ENCODE data around the gene ANO4.

ANO4 gene

GRCh38 chr12:100951756-100952155 is 157.2 kb downstream of the ANO4 start:
- no peak for DNase-seq (ENCODE audit: low read depth in 3 of 3)

- DNase-seq (ENCODE audit: low read depth in 3 of 3), result no peak
Measured at GRCh38 chr12:100953217-100953616, 158.6 kb downstream of the ANO4 start.

GRCh38 chr12:100953677-100954076 is 159.1 kb downstream of the ANO4 start:
- DNase-seq (ENCODE audit: low read depth in 3 of 3), result no peak

DNA sequence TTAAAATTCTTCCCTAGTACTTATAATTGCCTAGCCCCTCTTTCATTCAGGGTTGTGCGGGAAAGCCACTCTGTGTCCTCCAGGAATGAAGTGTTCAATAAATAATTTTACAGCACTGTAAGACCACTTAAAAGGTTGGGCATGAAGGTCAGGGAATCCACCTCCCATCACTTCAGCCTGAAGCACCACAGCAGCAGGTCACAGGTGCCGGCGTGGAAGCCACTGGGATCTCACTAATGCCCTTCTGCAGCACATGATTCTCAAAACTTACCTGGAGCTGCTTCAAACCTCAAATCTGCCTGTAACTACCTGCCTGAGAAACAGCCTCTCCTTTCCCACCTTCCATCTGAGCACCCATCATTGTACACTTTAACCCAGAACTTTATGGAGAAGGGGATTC is 159.5 kb downstream of the ANO4 start:
- no peak for DNase-seq (ENCODE audit: low read depth in 3 of 3)

DNA sequence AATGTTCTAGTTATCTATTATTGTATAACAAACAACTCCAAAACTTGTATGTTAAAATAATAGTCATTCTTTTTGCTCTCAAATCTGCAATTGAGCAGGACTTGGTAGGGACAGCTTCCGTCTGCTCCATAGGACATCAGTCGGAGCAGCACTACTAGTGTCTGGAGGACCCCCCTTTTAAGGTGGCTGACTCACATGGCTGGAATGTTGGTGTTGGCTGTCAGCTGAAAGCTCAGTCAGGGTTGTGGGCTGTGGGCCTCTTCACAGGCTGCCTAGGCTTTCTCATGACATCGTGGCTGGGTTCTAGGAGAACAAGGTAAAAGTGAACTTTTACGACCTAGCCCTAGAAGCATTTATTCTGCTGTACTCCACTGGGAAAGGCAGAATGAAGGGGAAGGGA is 160.6 kb downstream of the ANO4 start:
- no peak for DNase-seq (ENCODE audit: low read depth in 3 of 3)

DNA sequence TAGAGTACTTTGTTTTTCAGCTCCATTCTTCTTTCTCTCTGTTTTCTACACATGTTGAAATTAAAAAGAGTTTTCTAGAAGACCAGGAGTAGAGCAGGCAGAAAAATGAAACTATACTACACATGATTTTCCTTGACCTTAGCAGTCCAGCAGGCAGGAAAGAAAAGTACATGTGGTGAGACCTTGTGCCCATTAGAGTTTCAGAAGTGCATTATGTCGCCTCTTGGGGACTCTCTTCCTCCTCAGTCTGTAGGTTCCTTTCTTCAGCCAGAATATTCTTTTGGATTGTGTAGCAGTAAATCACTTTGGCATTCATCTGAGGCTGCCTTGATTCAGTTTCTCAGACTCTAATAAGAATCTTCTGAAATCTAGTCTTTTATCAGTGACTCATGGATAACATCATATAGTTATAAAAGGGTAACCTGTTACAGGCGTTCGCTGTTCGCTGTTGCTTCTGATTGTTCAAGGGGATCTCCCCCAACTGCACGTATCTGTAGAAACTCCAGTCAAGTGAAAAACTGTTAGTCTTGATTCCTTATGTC is 161.8 kb downstream of the ANO4 start:
- no peak for DNase-seq (ENCODE audit: low read depth in 3 of 3)

GRCh38 chr12:100959481-100959880 is 164.9 kb downstream of the ANO4 start:
- no peak for DNase-seq (ENCODE audit: low read depth in 3 of 3)

- no peak for DNase-seq (ENCODE audit: low read depth in 3 of 3)
Measured at GRCh38 chr12:100962086-100962712, 167.6 kb downstream of the ANO4 start.

DNA sequence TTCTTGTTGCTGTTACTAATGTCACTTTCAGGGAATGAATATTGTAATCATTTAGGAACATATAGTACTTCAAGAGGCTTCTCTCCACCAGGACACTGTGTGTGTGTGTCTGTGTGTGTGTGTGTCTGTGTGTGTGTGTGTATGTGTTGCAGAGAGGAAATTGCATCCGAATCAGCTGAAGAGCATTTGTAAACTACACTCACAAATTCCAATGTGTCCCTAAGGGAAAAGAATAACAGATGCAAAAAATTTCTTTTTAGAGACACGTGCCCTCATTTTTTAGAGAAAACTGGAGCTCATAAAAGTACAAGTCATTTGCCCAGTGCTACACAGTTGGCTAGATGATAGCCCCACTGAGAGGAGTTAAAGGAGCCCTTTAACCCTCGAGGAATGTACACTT is 168.8 kb downstream of the ANO4 start:
- no peak for DNase-seq (ENCODE audit: low read depth in 3 of 3)

GRCh38 chr12:100964028-100964427 is 169.5 kb downstream of the ANO4 start:
- DNase-seq (ENCODE audit: low read depth in 3 of 3), result no peak

DNA sequence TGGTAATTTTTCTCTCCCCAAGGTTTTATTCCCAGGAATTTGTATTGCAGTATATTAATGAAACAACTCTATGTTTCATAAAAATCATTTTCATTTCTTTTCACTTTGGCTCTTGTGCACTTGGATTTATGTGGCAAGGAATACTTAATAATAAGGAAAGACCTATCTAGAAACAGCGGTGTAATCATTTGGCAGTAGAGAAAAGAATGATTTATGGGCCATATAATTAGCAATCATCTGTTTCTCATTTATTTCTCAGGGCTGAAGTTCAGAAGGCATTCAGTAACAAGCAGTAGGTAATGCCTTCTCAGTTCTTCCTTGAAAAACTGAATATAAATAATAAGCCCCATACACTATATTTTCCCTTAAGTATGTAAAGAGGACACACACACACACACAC is 172.6 kb downstream of the ANO4 start:
- no peak for DNase-seq (ENCODE audit: low read depth in 3 of 3)

DNA sequence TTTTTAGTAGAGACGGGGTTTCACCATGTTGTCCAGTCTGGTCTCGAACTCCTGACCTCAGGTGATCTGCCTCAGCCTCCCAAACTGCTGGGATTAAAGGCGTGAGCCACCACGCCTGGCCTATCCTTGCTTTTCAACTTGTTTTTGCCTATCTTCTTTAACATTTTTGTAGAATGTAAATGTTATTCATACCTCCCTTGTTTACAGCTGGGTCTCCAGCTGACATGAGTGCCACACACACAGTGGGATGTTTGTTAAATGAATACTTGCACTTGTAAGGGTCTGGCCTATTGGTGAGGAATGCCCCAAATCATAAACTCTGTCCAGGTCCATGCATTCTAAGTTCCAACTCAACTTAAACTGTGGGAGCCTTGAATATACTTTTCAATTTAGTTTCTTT is 176.3 kb downstream of the ANO4 start:
- DNase-seq (ENCODE audit: low read depth in 3 of 3), result no peak

DNA sequence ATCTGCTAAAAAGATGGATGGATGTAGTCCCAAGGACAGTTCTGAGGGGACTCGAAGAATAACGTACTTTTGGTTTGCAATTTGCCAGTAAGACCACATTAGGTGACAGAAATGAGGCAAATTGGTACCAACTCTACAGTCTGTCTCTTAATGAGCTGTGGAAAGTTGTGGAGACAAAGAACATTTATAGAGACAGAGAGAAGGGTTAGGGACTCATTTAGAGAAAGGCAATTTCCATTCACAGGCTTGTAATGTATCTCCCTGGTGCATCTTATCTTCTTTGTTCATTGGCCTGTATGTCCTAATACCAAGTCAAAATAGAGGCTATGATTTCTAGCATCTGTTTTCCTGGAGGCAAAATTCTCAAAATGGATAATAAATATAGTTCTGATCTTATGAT is 177.5 kb downstream of the ANO4 start:
- no peak for DNase-seq (ENCODE audit: low read depth in 3 of 3)

DNA sequence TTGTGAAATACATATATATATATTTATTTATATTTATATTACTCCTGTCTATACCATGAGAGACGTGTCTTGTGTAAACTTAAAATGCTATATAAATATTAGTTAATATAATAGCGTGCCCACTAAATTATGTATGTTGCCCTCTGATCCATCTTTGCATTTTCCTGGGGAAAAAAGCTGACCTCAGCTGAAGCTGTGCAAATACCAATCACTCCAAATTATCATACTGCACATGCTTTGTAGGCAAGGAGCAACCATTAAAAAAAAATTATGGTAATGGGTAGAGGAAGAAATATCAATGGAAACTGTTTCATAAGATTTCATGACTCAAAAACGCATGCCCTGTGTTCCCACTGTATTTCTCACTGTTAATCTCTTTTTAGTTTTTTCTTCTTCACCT is 179.8 kb downstream of the ANO4 start:
- no peak for DNase-seq (ENCODE audit: low read depth in 3 of 3)

- DNase-seq (ENCODE audit: low read depth in 3 of 3), result no peak
Measured at GRCh38 chr12:100974747-100975146, 180.2 kb downstream of the ANO4 start.

DNA sequence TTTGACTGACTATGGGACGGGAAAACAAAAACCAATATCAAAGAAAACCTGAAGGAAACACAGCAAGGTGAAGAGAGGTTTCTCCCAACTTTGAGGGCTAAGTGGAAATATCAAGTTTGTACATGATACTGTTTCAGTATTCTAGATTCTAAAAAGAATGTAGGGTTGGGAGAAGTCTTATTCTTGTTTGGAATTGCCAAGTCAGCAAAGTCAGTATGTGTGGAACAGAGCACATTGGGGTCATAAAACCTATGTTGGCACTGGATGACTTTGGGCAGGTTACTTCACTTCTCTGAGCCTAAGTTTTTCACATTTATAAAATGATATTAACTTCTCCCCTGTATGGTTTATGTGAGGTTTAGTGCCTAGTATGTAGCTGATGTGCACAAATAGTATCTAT is 182.2 kb downstream of the ANO4 start:
- no peak for DNase-seq (ENCODE audit: low read depth in 3 of 3)

DNA sequence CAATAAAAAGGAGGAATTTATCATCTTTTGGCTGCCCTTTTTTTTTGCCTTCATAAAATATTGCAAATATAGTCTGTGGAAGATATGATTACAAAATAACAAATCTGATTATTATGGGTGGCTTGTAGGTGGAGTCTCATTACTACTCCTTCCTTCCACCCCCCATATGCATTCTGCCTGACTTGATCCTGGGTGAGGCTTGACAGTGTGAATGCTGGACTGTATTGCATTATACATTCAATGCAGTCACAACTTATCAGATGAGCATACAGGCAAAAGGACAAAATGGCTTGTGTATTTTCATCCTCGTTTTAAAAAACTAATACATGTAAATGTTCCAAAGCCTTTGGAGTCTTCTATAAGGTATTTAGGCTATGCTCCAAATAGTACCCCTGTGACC is 186.3 kb downstream of the ANO4 start:
- no peak for DNase-seq (ENCODE audit: low read depth in 3 of 3)

GRCh38 chr12:100982511-100983183 is 188.1 kb downstream of the ANO4 start:
- DNase-seq (ENCODE audit: low read depth in 3 of 3), result no peak

DNA sequence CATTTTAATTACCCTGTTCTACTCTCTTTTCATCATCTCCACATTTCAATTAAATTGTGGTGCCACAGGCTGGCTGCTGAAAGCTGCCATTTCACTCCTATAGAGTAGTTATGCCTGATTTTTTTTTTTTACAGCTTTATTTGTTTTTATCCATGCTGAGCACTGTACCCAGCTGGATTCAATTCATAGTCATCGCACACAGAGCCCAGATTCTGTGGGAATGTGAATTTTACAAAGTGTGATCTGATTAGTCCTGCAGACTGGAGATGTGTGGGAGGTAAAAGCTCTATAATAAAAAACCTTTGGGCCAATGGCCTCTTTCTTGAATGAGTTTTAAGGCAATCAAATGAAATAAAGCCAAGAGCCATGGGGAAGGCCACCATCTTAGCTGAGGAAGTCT is 190.2 kb downstream of the ANO4 start:
- DNase-seq (ENCODE audit: low read depth in 3 of 3), result no peak

DNA sequence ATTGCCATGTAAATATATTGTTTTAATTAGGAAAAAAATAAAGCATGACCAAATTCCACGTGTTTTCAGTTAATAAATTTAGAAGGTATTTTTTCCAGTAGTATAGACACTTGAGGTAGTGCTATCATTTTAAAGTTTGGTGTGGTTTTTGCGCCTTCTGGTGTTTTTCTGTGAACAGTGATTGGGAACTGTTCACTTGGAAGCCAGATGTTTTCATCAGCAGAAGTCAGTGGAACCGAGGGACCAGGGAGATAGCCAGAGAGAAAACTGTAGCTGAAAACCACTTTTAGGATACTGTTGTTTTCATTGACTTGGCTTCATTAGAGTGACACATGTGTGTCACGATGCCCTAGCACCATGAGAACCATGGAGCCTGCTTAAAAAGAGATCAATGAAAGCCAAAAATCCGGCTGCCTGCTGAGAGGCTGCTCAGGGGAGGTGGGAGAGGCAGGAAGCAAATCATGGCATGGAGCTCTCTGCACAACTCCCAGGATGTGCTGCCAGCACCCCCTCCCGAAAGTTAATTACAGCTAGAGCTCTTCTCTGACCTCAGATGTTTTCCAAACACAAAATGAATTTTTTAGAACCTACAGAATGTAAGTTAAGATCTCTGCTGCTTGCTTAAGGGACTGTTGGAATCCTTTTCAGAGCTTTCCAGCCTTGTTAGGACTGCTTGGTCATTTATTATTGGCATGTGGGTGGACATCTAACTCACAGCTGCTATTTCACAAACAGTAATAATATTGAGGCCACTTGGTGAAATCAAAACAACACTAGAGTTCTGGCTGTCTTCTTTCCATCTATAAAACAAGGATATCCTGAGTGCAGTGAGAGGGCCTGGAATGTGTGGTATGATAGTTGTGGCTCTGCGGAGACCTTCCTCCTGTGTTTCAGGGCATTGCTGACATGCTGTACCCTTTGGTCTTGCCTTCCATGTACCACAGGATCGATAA is 192.3 kb downstream of the ANO4 start:
- DNase-seq (ENCODE audit: low read depth in 3 of 3), result no peak

GRCh38 chr12:100987552-100988521 is 193.3 kb downstream of the ANO4 start:
- DNase-seq (ENCODE audit: low read depth in 3 of 3), result no peak
